Panc1 (cell line): Measurements from ENCODE around the gene SPRED2. TPM values are rescaled to one million over a fixed set of nuclear protein-coding genes. Genes with fewer than 3 reads are reported as not detected.

Experiments used
- ATAC-seq: fragments of 200-7000 bp; cut with Tn5 transposase; 2 replicates; pipeline ENCODE4 v1.9.1; 2020; ENCODE audit warnings: mild to moderate bottlenecking, moderate library complexity
- BruUV-seq: library from RNA; stranded (reverse); fragments of 400-500 nt; replicated peaks from 2 replicates; lab custom pipeline; 2021; lab: Mats Ljungman, UMichigan
- CTCF ChIA-PET: fragments of 300-600 bp; sonication (Branson Sonifier 250); formaldehyde crosslinking; loops from one replicate; lab custom pipeline; 2022; ENCODE audit warnings: antibody characterized with exemption; lab: Charles Lee
- POLR2A ChIA-PET: fragments of 300-600 bp; sonication (Branson Sonifier 250); formaldehyde crosslinking; loops from one replicate; lab custom pipeline; 2022; ENCODE audit warnings: antibody characterized with exemption; lab: Charles Lee
- DNase-seq: peaks from one replicate; pipeline ENCODE4 v3.0.0-alpha.2; 2010; ENCODE audit warnings: low read depth, low spot score
- H3K27ac ChIP-seq: 2 replicates; pipeline ENCODE4 v1.5.1; 2011; ENCODE audit warnings: mild to moderate bottlenecking, low read length, inconsistent platforms
- H3K27me3 ChIP-seq: fragments of 200-500 bp; sonication (Bioruptor generic); 2 replicates; pipeline ENCODE4 v1.6.0; 2014; ENCODE audit warnings: low read length, inconsistent platforms; ENCODE audit not compliant: control insufficient read depth, insufficient read depth
- H3K36me3 ChIP-seq: fragments of 200-500 bp; sonication (Bioruptor generic); 2 replicates; pipeline ENCODE4 v1.5.1; 2014; ENCODE audit warnings: inconsistent platforms, mild to moderate bottlenecking, low read length, moderate library complexity; ENCODE audit not compliant: control insufficient read depth, insufficient read depth
- H3K4me1 ChIP-seq: 2 replicates; pipeline ENCODE4 v1.5.1; 2011; ENCODE audit warnings: inconsistent platforms, mild to moderate bottlenecking, low read length, moderate library complexity; ENCODE audit not compliant: control insufficient read depth, insufficient read depth
- H3K4me3 ChIP-seq, 2 experiments: 2 replicates each; pipeline ENCODE4 v1.5.1; 2011 to 2012; ENCODE audit warnings: low read depth in 2 of 2, low read length in 2 of 2, mild to moderate bottlenecking in 2 of 2, inconsistent platforms in 1 of 2, moderate library complexity in 1 of 2
- H3K9me3 ChIP-seq: fragments of 200-500 bp; sonication (Bioruptor generic); 2 replicates; pipeline ENCODE4 v1.5.1; 2014; ENCODE audit warnings: low read depth, mild to moderate bottlenecking, inconsistent platforms, low read length, moderate library complexity; ENCODE audit not compliant: control insufficient read depth, insufficient read depth
- POLR2AphosphoS5 ChIP-seq: IDR thresholded peaks from 2 replicates; pipeline ENCODE4 v1.6.1; 2012; ENCODE audit warnings: mild to moderate bottlenecking, low read depth, low read length, moderate library complexity
- SIN3A ChIP-seq: IDR thresholded peaks from 2 replicates; pipeline ENCODE4 v1.6.1; 2012; ENCODE audit warnings: low read depth, mild to moderate bottlenecking, low read length, moderate library complexity, borderline replicate concordance; ENCODE audit not compliant: insufficient read depth
- TCF7L2 ChIP-seq: IDR thresholded peaks from 2 replicates; pipeline ENCODE4 v1.6.1; 2011; ENCODE audit warnings: mild to moderate bottlenecking, low read depth, low read length, inconsistent platforms
- in situ Hi-C: cut with HindIII; loops from 2 replicates; pipeline ENCODE4 v1.10.0; 2016; ENCODE audit warnings: low sequenced_read_pairs, low pct_unique_long_range_greater_than_20kb
- intact Hi-C: fragments of 100-400 bp; cut with micrococcal nuclease; formaldehyde crosslinking; loops from one replicate; pipeline ENCODE4 v1.10.0; 2022; ENCODE audit not compliant: unreplicated experiment
- total RNA-seq: library from RNA; stranded (reverse); gene quantifications from one replicate; pipeline ENCODE4 v1.2.1, GENCODE V29; 2021; ENCODE audit not compliant: unreplicated experiment
- TF ChIP-seq, protein P1 (sequence below), 2 experiments: IDR thresholded peaks; 2 replicates each; pipeline ENCODE4 v1.6.1; 2011 to 2012; ENCODE audit warnings: low read depth in 2 of 2, control low read depth in 1 of 2, low read length in 1 of 2, mild to moderate bottlenecking in 1 of 2, moderate library complexity in 1 of 2; ENCODE audit not compliant: insufficient read depth in 1 of 2
- TF ChIP-seq, protein P2 (sequence below): fragments of 450-650 bp; IDR thresholded peaks from 2 replicates; pipeline ENCODE4 v1.5.1; 2017; ENCODE audit warnings: mild to moderate bottlenecking

The SPRED2 gene
- total RNA-seq, 1 experiment from 2014 or later = 60.1 TPM

DNA sequence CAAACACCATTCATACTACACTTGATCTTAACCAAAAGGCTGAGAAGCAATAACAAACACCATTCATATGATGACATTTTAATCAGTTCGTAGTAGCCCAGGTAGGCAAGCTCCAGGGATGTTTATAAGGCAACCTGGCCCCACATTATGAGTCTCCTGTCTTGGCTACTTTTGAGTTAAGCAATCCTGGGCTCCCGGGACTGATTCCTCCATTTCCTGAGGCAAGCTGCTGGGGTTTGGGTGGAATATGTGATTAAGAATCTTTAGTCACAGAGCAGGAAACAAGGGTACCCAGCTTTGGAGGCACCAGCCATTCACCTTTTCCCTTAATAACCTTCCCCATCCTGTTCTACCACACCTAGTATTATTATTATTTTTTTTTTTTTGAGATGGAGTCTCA, 24.5 kb upstream of the SPRED2 start:
- no peaks in the 10 kb centered on the region for H3K9me3 ChIP-seq
- no peak overlapping the region for H3K27ac ChIP-seq
- in situ Hi-C loops = no loop called here
- ATAC-seq = no peak
- intact Hi-C loops = no loop called here
- no peaks in the 10 kb centered on the region; the same call in 1 of the 2 replicates for H3K27me3 ChIP-seq
- H3K4me1 ChIP-seq = no peaks in the 10 kb centered on the region
- TF ChIP-seq, protein P1, sequence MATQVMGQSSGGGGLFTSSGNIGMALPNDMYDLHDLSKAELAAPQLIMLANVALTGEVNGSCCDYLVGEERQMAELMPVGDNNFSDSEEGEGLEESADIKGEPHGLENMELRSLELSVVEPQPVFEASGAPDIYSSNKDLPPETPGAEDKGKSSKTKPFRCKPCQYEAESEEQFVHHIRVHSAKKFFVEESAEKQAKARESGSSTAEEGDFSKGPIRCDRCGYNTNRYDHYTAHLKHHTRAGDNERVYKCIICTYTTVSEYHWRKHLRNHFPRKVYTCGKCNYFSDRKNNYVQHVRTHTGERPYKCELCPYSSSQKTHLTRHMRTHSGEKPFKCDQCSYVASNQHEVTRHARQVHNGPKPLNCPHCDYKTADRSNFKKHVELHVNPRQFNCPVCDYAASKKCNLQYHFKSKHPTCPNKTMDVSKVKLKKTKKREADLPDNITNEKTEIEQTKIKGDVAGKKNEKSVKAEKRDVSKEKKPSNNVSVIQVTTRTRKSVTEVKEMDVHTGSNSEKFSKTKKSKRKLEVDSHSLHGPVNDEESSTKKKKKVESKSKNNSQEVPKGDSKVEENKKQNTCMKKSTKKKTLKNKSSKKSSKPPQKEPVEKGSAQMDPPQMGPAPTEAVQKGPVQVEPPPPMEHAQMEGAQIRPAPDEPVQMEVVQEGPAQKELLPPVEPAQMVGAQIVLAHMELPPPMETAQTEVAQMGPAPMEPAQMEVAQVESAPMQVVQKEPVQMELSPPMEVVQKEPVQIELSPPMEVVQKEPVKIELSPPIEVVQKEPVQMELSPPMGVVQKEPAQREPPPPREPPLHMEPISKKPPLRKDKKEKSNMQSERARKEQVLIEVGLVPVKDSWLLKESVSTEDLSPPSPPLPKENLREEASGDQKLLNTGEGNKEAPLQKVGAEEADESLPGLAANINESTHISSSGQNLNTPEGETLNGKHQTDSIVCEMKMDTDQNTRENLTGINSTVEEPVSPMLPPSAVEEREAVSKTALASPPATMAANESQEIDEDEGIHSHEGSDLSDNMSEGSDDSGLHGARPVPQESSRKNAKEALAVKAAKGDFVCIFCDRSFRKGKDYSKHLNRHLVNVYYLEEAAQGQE (IDR thresholded peaks at IDR 0.05; ENCODE audit: insufficient read depth in 1 of 2, low read depth in 2 of 2, low read length in 1 of 2) = no peak
- TF ChIP-seq POLR2AphosphoS5 (no peak), TCF7L2 (no peak), SIN3A (no peak)
- TF ChIP-seq, protein P2, sequence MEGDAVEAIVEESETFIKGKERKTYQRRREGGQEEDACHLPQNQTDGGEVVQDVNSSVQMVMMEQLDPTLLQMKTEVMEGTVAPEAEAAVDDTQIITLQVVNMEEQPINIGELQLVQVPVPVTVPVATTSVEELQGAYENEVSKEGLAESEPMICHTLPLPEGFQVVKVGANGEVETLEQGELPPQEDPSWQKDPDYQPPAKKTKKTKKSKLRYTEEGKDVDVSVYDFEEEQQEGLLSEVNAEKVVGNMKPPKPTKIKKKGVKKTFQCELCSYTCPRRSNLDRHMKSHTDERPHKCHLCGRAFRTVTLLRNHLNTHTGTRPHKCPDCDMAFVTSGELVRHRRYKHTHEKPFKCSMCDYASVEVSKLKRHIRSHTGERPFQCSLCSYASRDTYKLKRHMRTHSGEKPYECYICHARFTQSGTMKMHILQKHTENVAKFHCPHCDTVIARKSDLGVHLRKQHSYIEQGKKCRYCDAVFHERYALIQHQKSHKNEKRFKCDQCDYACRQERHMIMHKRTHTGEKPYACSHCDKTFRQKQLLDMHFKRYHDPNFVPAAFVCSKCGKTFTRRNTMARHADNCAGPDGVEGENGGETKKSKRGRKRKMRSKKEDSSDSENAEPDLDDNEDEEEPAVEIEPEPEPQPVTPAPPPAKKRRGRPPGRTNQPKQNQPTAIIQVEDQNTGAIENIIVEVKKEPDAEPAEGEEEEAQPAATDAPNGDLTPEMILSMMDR = no peak
- no peak for DNase-seq
- no peaks in the 10 kb centered on the region for H3K36me3 ChIP-seq
- ChIA-PET CTCF (no interaction called here), POLR2A (interaction anchor here (0.6 kb wide), 1 partner anchor 266 kb away, joined by 6 read pairs; no protein-coding TSS in a partner anchor)
- no TSS peak for BruUV-seq
- H3K4me3 ChIP-seq = no peak overlapping the region

DNA sequence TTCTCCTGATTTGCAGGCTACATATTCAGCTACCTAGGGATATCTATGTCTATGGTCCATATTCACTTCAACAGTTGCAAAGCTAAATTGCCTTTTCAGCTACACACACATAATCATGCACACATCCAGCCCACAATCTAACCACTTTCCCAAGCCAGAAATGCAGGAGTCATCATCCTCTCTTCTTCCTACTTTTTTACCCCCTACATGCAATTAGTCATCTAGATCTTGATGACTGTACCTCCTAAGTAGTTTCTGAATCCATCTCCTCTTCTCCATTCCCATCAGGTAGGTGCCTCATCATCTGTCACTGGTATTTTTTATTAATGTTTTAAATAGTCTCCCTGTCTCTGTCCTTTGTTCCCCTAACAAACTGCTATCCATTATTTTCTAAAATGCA, 23.7 kb upstream of the SPRED2 start:
- H3K27ac ChIP-seq = no peak overlapping the region
- CTCF ChIA-PET = no interaction called here

DNA sequence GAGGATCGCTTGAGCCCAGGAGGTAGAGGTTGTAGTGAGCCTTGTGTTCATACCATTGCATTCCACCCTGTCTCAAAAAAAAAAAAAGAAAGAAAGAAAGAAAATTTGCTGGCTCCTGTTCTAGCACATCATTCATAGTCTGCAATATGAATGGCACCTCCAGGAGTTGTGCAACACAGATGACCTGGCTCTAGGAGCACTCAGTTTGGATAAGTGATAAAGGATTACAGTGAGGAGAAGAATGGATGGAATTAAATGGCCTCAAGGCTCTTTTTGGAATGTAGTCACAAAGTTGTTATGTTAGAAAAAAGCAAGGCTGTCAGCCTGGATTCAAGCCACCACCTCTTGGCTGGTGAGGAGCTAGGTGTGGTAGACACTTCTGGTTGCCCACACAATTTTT, 21.5 kb upstream of the SPRED2 start:
- CTCF ChIA-PET = no interaction called here
- intact Hi-C loops = no loop called here

More for the DNA sequence above, 23.7 kb upstream of the SPRED2 start:
- no peaks in the 10 kb centered on the region for H3K4me1 ChIP-seq
- intact Hi-C loops = no loop called here
- H3K27me3 ChIP-seq = no peaks in the 10 kb centered on the region; the same call in 1 of the 2 replicates
- DNase-seq (no peak), ATAC-seq (no peak)
- no peaks in the 10 kb centered on the region for H3K9me3 ChIP-seq
- no peaks in the 10 kb centered on the region for H3K36me3 ChIP-seq
- POLR2A ChIA-PET = no interaction called here
- TF ChIP-seq SIN3A = no peak
- in situ Hi-C loops = no loop called here
- H3K4me3 ChIP-seq = no peak overlapping the region
- BruUV-seq = no TSS peak

More for the DNA sequence above, 21.5 kb upstream of the SPRED2 start:
- no peaks in the 10 kb centered on the region for H3K4me1 ChIP-seq
- DNase-seq = no peak
- ATAC-seq = no peak
- no peaks in the 10 kb centered on the region; the same call in 1 of the 2 replicates for H3K27me3 ChIP-seq
- BruUV-seq = no TSS peak
- no peak overlapping the region for H3K27ac ChIP-seq
- in situ Hi-C loops = no loop called here
- no peak overlapping the region for H3K4me3 ChIP-seq
- H3K36me3 ChIP-seq = no peaks in the 10 kb centered on the region
- POLR2A ChIA-PET = no interaction called here
- TF ChIP-seq, protein P2 = no peak
- no peak for TF ChIP-seq SIN3A
- TF ChIP-seq POLR2AphosphoS5 = no peak
- TF ChIP-seq, protein P1 (IDR thresholded peaks at IDR 0.05; ENCODE audit: insufficient read depth in 1 of 2, low read depth in 2 of 2, low read length in 1 of 2) = no peak
- no peak for TF ChIP-seq TCF7L2
- H3K9me3 ChIP-seq = no peaks in the 10 kb centered on the region
